K562 (cell line): ENCODE measurements around the gene DPH1. TPM values are rescaled to one million over a fixed set of nuclear protein-coding genes. Genes with fewer than 3 reads are reported as not detected.

Experiments used
- ATAC-seq: fragments of 200-7000 bp; cut with Tn5 transposase; 3 replicates; pipeline ENCODE4 v1.9.1; 2020; ENCODE audit warnings: moderate library complexity
- BruUV-seq: library from RNA; stranded (reverse); fragments of 400-500 nt; replicated peaks from 2 replicates; lab custom pipeline; 2021; lab: Mats Ljungman, UMichigan
- CTCF ChIA-PET: fragments of 300-600 bp; formaldehyde crosslinking; extraction: SDS; loops from one replicate; lab custom pipeline; 2021; ENCODE audit warnings: low intra/inter-chr PET ratio; lab: Yijun Ruan, JAX
- POLR2A ChIA-PET: fragments of 300-600, 350-650 bp; sonication (Branson Sonifier 250); formaldehyde crosslinking; extraction: SDS; loops from one replicate; lab custom pipeline; 2021; ENCODE audit warnings: antibody characterized with exemption, inconsistent platforms; lab: Yijun Ruan, JAX
- DNase-seq, 4 experiments: peaks; one replicate each; pipeline versions ENCODE4 v3.0.0 to v3.0.0-alpha.2; 2011 to 2018; ENCODE audit warnings: low spot score in 3 of 4, mixed read lengths in 3 of 4; ENCODE audit errors: extremely low read depth in 1 of 4
- FAIRE-seq: peaks from 2 replicates; lab custom pipeline; 2011; peaks lifted over from hg19 to GRCh38; lab: Jason Lieb, UNC
- H2AFZ ChIP-seq: 2 replicates; pipeline ENCODE4 v1.6.0; 2011; ENCODE audit warnings: low read depth, low read length, control low read depth, inconsistent platforms
- H3K27ac ChIP-seq: fragments of 200-600 bp; 3 replicates; pipeline ENCODE4 v1.8.0; 2011; ENCODE audit warnings: low read depth, mild to moderate bottlenecking, control low read depth, inconsistent platforms, low read length, moderate library complexity, mixed read lengths; ENCODE audit errors: extremely low read depth
- H3K27me3 ChIP-seq, 2 experiments: fragments of 300-600 bp in 1 of 2; 2 replicates in 1 of 2; 3 replicates in 1 of 2; pipeline versions ENCODE4 v1.6.0 to v1.8.0; 2011; ENCODE audit warnings: inconsistent platforms in 2 of 2, low read length in 2 of 2, mild to moderate bottlenecking in 1 of 2, mixed read lengths in 1 of 2, moderate library complexity in 1 of 2; ENCODE audit not compliant: control insufficient read depth in 2 of 2, insufficient read depth in 2 of 2
- H3K36me3 ChIP-seq: fragments of 300-600 bp; 3 replicates; pipeline ENCODE4 v1.8.0; 2011; ENCODE audit warnings: mild to moderate bottlenecking, low read length, inconsistent platforms; ENCODE audit not compliant: control insufficient read depth, insufficient read depth
- H3K4me1 ChIP-seq, 2 experiments: fragments of 200-600 bp in 1 of 2; replicated peaks in 1 of 2; 2 replicates in 1 of 2; 3 replicates in 1 of 2; pipeline versions ENCODE4 v1.5.1 to v1.8.0; 2011; ENCODE audit warnings: inconsistent platforms in 2 of 2, low read length in 2 of 2, mild to moderate bottlenecking in 1 of 2, mixed read lengths in 1 of 2, moderate library complexity in 1 of 2; ENCODE audit not compliant: control insufficient read depth in 2 of 2, insufficient read depth in 2 of 2
- H3K4me2 ChIP-seq: 2 replicates; pipeline ENCODE4 v1.6.1; 2011; ENCODE audit warnings: low read length, control low read depth, inconsistent platforms, mixed read lengths; ENCODE audit not compliant: insufficient read depth
- H3K4me3 ChIP-seq: fragments of 200-600 bp; sonication (generic), shearing (Covaris generic); 2 replicates; pipeline ENCODE4 v1.5.1; 2016; ENCODE audit warnings: control low read depth, inconsistent platforms
- H3K79me2 ChIP-seq: fragments of 200-600 bp; 3 replicates; pipeline ENCODE4 v1.8.0; 2011; ENCODE audit warnings: low read length, inconsistent platforms; ENCODE audit not compliant: control insufficient read depth, insufficient read depth
- H3K9ac ChIP-seq, 2 experiments: 2 replicates each; pipeline versions ENCODE4 v1.6.0 to v1.6.1; 2011; ENCODE audit warnings: low read depth in 2 of 2, low read length in 2 of 2, control low read depth in 1 of 2, inconsistent platforms in 1 of 2, mild to moderate bottlenecking in 1 of 2, mixed read lengths in 1 of 2; ENCODE audit not compliant: insufficient read depth in 1 of 2
- H3K9me1 ChIP-seq: one replicate; pipeline ENCODE4 v1.6.0; 2011; ENCODE audit warnings: inconsistent platforms, mild to moderate bottlenecking, low read length, moderate library complexity; ENCODE audit not compliant: control insufficient read depth, insufficient read depth
- H3K9me3 ChIP-seq: replicated peaks from 2 replicates; pipeline ENCODE4 v1.5.1; 2011; ENCODE audit warnings: low read depth, low read length, inconsistent platforms; ENCODE audit not compliant: control insufficient read depth, insufficient read depth
- H4K20me1 ChIP-seq: replicated peaks from 2 replicates; pipeline ENCODE4 v1.6.1; 2011; ENCODE audit warnings: low read length, inconsistent platforms, mixed read lengths; ENCODE audit not compliant: control insufficient read depth, insufficient read depth
- CEBPB ChIP-seq: fragments of 450-650 bp; IDR thresholded peaks from 2 replicates; pipeline ENCODE4 v1.6.1; 2016; ENCODE audit warnings: missing genetic modification characterization, missing compliant biosample characterization
- CSDE1 ChIP-seq, 2 experiments: fragments of 450-650 bp; IDR thresholded peaks; 2 replicates each; pipeline ENCODE4 v1.6.1; 2016; ENCODE audit warnings: mild to moderate bottlenecking in 1 of 2
- DPF2 ChIP-seq: fragments of 450-650 bp; IDR thresholded peaks from 2 replicates; pipeline ENCODE4 v1.6.1; 2016
- GTF2E2 ChIP-seq: fragments of 200-800 bp; sonication (Bioruptor generic); IDR thresholded peaks from 2 replicates; pipeline ENCODE4 v1.6.1; 2016; ENCODE audit warnings: missing genetic modification characterization, missing compliant biosample characterization
- HDGF ChIP-seq: fragments of 450-650 bp; IDR thresholded peaks from 2 replicates; pipeline ENCODE4 v1.6.1; 2016
- KDM4B ChIP-seq, 2 experiments: fragments of 450-650 bp in 1 of 2; sonication (generic) in 1 of 2; IDR thresholded peaks; 2 replicates each; pipeline ENCODE4 v1.6.1; 2016 to 2017; ENCODE audit warnings: borderline replicate concordance in 2 of 2, antibody characterized with exemption in 1 of 2, low read depth in 1 of 2, mild to moderate bottlenecking in 1 of 2
- PHB ChIP-seq: fragments of 250-450 bp; sonication (Bioruptor Pico); IDR thresholded peaks from 2 replicates; pipeline ENCODE4 v1.5.0; 2021
- PHTF2 ChIP-seq: fragments of 250-450 bp; sonication (Bioruptor Pico); IDR thresholded peaks from 2 replicates; pipeline ENCODE4 v1.5.0; 2021; ENCODE audit warnings: mild to moderate bottlenecking
- RBFOX2 ChIP-seq: fragments of 200-400 bp; formaldehyde crosslinking; IDR thresholded peaks from 2 replicates; pipeline ENCODE4 v1.6.1; 2017; ENCODE audit warnings: low read depth, mild to moderate bottlenecking, low read length, moderate library complexity
- SMARCA5 ChIP-seq: fragments of 450-650 bp; IDR thresholded peaks from 2 replicates; pipeline ENCODE4 v1.6.1; 2016
- TEAD4 ChIP-seq, 2 experiments: sonication (generic) in 1 of 2; formaldehyde crosslinking in 1 of 2; IDR thresholded peaks; 2 replicates each; pipeline versions ENCODE4 v1.6.1 to v1.8.0; 2012 to 2022; ENCODE audit warnings: borderline replicate concordance in 1 of 2, inconsistent platforms in 1 of 2, low read length in 1 of 2, mild to moderate bottlenecking in 1 of 2, missing genetic modification reagents in 1 of 2
- ZBTB1 ChIP-seq: sonication (generic); formaldehyde crosslinking; IDR thresholded peaks from 2 replicates; pipeline ENCODE4 v1.8.1; 2023; ENCODE audit warnings: missing genetic modification reagents, low read depth, mild to moderate bottlenecking, borderline replicate concordance
- ZEB2 ChIP-seq: fragments of 450-650 bp; IDR thresholded peaks from 2 replicates; pipeline ENCODE4 v1.6.1; 2016
- ZFPM2 ChIP-seq: fragments of 250-450 bp; sonication (Bioruptor Pico); IDR thresholded peaks from 2 replicates; pipeline ENCODE4 v1.5.1; 2022; ENCODE audit warnings: mild to moderate bottlenecking
- ZNF551 ChIP-seq: fragments of 250-450 bp; sonication (Bioruptor Pico); IDR thresholded peaks from 2 replicates; pipeline ENCODE4 v1.5.0; 2021; ENCODE audit warnings: mild to moderate bottlenecking, moderate library complexity
- ZNF79 ChIP-seq: fragments of 250-450 bp; sonication (Bioruptor Pico); IDR thresholded peaks from 2 replicates; pipeline ENCODE4 v1.4.0; 2020; ENCODE audit warnings: low read depth, mild to moderate bottlenecking, moderate library complexity
- WGBS: fragments of 100-300 bp; shearing (Covaris generic); methylation state at CpG from one replicate; pipeline ENCODE4 v1.1.6; 2016; ENCODE audit warnings: low coverage, mixed read lengths; ENCODE audit not compliant: insufficient coverage; ENCODE audit errors: missing lambda C conversion rate; 5-methylcytosine and 5-hydroxymethylcytosine counted together
- in situ Hi-C: fragments of 300-500 bp; cut with MboI; formaldehyde crosslinking; loops from 4 replicates; pipeline ENCODE4 v1.15.0; 2018; ENCODE audit warnings: inconsistent platforms, mixed read lengths
- intact Hi-C: fragments of 100-400 bp; cut with micrococcal nuclease; formaldehyde crosslinking; loops from 2 replicates; pipeline ENCODE4 v1.14.2; 2022
- polyA plus RNA-seq, 8 experiments: library from polyadenylated mRNA; depleted of rRNA in 4 of 8; stranded (reverse) in 5 of 8; unstranded in 3 of 8; fragments of >200 nt; fragmentation: Nextera tagmentation in 2 of 8; fragmentation: Illumina TruSeq in 1 of 8; extraction: Ambion mirVana in 2 of 8; extraction: Trizol in 1 of 8; gene quantifications; 2 replicates each; pipeline versions ENCODE4 v1.2.1 to v1.2.3, GENCODE V29; 2011 to 2014; ENCODE audit warnings: inconsistent platforms in 1 of 8, missing spikeins in 1 of 8
- total RNA-seq, 7 experiments: library from RNA; depleted of rRNA in 6 of 7; stranded (reverse); fragments of >200 nt in 6 of 7; fragmentation: Illumina TruSeq in 2 of 7; extraction: Trizol in 2 of 7; gene quantifications; 2 replicates each; pipeline versions ENCODE4 v1.2.1 to v1.2.3, GENCODE V29; 2011 to 2021; ENCODE audit warnings: low replicate concordance in 1 of 7
- TF ChIP-seq, protein P1 (sequence below): IDR thresholded peaks from 2 replicates; pipeline ENCODE4 v1.6.1; 2016; ENCODE audit warnings: missing genetic modification characterization, missing compliant biosample characterization
- TF ChIP-seq, protein P2 (sequence below), 2 experiments: fragments of 200-800 bp in 1 of 2; sonication (Bioruptor generic) in 1 of 2; sonication (generic) in 1 of 2; formaldehyde crosslinking in 1 of 2; IDR thresholded peaks in 1 of 2; conservative IDR thresholded peaks in 1 of 2; 2 replicates each; pipeline versions ENCODE4 v1.5.0 to v1.6.1; 2016 to 2020; ENCODE audit warnings: missing compliant biosample characterization in 1 of 2, missing genetic modification characterization in 1 of 2, missing genetic modification reagents in 1 of 2

DPH1 gene
- total and polyA plus RNA-seq, 9 of the 15 experiments (the other 6 are each of a cell fraction or from before 2014, with no cell fraction given) = 0.42 to 40.6 (median 20.2) TPM

DNA sequence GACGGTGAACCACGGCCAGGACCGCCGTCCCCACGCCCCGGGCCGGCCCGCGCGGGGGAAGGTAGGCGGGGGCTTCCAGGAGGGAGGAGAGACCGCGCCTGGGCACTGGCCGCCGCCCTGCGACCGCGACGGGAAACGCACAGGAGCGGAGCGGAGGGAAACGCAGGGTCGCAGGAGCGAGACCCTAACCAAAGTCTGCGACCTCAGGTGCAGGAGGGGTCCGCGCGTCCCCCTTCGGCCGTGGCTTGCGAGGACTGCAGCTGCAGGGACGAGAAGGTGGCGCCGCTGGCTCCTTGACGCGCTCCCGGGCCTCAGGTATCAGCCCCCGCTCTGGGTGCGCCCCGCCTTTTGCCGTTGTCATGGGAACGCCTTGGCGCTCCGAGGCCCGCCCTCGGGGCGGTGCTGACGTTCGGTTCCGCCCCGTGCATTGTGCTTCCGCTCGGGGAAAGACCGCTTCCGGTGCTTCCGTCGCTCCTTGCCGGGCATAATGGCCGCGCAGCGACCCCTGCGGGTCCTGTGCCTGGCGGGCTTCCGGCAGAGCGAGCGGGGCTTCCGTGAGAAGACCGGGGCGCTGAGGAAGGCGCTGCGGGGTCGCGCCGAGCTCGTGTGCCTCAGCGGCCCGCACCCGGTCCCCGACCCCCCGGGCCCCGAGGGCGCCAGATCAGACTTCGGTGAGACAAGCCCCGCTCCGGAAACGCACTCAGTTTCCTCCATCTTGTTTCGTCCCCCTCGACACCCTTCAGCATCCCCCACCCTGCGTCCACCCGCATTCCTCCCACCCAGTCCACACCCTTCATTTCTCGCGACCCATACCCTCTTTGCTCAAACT, 11.8 kb downstream of the DPH1 start, which contains the start of gene OVCA2 (continued):
- TF ChIP-seq TEAD4 (IDR thresholded peaks at IDR 0.05; ENCODE audit: low read length) (no peak), TEAD4 (CRISPR knock-in tag; IDR thresholded peaks at IDR 0.05; ENCODE audit: borderline replicate concordance) (no peak), KDM4B (IDR thresholded peaks at IDR 0.05; ENCODE audit: borderline replicate concordance in 2 of 2, low read depth in 1 of 2) (peak in 1 of 2 experiments; percentile 94; a peak in 1 of 4 replicates), CSDE1 (IDR thresholded peaks at IDR 0.05) (peak; percentile 36 to 93; a peak in 2 of 4 replicates), ZEB2 (no peak), PHB (CRISPR knock-in tag) (0 out of 2 replicates have a peak, but pooled peaks have one; percentile 33), ZNF551 (CRISPR knock-in tag) (no peak), ZNF79 (no peak)

DNA sequence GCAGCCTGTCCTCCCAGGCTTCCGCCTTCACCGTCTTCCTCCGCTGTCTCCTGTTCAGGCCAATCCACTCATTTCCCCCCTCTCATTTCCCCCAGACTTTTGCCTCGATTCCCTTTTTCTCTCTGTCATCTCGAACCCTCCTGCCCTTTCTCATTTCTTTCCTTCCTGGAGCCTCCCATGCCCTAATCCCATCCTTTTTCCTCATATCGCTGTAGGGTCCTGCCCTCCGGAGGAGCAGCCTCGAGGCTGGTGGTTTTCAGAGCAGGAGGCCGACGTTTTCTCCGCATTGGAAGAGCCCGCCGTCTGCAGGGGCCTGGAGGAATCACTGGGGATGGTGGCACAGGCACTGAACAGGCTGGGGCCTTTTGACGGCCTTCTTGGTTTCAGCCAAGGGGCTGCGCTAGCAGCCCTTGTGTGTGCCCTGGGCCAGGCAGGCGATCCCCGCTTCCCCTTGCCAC, 12.5 kb downstream of the DPH1 start:
- H3K9me1 ChIP-seq = no peaks in the 10 kb centered on the region
- in situ Hi-C loops (no loop called here), intact Hi-C loops (no loop called here)
- peak overlapping the region; percentile 86 to 92 for H3K9ac ChIP-seq
- H4K20me1 ChIP-seq = no peaks in the 10 kb centered on the region
- peaks cover 3 to 20% of the 10 kb centered on the region in 2 experiments; a peak in 4 of 5 replicates for H3K4me1 ChIP-seq
- H3K27me3 ChIP-seq = no peaks in the 10 kb centered on the region
- POLR2A ChIA-PET = interaction anchor here (0.7 kb wide), 1 partner anchor 172 kb away, joined by 3 read pairs; no protein-coding TSS in a partner anchor
- FAIRE-seq = no peak
- 18% methylated on average over 16 of the region's 17 CpGs for WGBS
- peak overlapping the region; percentile 85 for H2AFZ ChIP-seq
- peaks cover 25% of the 10 kb centered on the region; the same call in 2 of the 3 replicates for H3K36me3 ChIP-seq
- H3K27ac ChIP-seq = peak overlapping the region; percentile 89
- no TSS peak for BruUV-seq
- H3K79me2 ChIP-seq = peaks cover 14% of the 10 kb centered on the region
- CTCF ChIA-PET = no interaction called here
- DNase-seq = peak; percentile 22 to 49 (median 34)
- H3K4me3 ChIP-seq = peak overlapping the region; percentile 67
- no peaks in the 10 kb centered on the region for H3K9me3 ChIP-seq
- H3K4me2 ChIP-seq = peak overlapping the region; percentile 81
- peak; percentile 70 for ATAC-seq
- no peak for TF ChIP-seq ZFPM2 (CRISPR knock-in tag)
- no peak; the same call in 1 of the 2 replicates for TF ChIP-seq GTF2E2 (tag)
- TF ChIP-seq HDGF = 0 out of 2 replicates have a peak, but pooled peaks have one; percentile 65
- no peak for TF ChIP-seq CEBPB (tag)
- no peak for TF ChIP-seq ZBTB1 (CRISPR knock-in tag)
- TF ChIP-seq, protein P1, sequence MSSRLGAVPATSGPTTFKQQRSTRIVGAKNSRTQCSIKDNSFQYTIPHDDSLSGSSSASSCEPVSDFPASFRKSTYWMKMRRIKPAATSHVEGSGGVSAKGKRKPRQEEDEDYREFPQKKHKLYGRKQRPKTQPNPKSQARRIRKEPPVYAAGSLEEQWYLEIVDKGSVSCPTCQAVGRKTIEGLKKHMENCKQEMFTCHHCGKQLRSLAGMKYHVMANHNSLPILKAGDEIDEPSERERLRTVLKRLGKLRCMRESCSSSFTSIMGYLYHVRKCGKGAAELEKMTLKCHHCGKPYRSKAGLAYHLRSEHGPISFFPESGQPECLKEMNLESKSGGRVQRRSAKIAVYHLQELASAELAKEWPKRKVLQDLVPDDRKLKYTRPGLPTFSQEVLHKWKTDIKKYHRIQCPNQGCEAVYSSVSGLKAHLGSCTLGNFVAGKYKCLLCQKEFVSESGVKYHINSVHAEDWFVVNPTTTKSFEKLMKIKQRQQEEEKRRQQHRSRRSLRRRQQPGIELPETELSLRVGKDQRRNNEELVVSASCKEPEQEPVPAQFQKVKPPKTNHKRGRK (tag) = peak; percentile 39; the same call in 1 of the 2 replicates
- 0 out of 2 replicates have a peak, but pooled peaks have one; percentile 34 for TF ChIP-seq DPF2
- TF ChIP-seq PHTF2 (CRISPR knock-in tag) = no peak
- TF ChIP-seq RBFOX2 = no peak
- peak; percentile 66; the same call in 1 of the 2 replicates for TF ChIP-seq SMARCA5
- TF ChIP-seq, protein P2, sequence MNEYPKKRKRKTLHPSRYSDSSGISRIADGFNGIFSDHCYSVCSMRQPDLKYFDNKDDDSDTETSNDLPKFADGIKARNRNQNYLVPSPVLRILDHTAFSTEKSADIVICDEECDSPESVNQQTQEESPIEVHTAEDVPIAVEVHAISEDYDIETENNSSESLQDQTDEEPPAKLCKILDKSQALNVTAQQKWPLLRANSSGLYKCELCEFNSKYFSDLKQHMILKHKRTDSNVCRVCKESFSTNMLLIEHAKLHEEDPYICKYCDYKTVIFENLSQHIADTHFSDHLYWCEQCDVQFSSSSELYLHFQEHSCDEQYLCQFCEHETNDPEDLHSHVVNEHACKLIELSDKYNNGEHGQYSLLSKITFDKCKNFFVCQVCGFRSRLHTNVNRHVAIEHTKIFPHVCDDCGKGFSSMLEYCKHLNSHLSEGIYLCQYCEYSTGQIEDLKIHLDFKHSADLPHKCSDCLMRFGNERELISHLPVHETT (CRISPR knock-in tag; conservative IDR thresholded peaks at IDR 0.05 in 1 of 2, IDR thresholded peaks at IDR 0.05 in 1 of 2) = no peak
